Measurements from ENCODE around the gene AHI1.

The AHI1 gene

DNA sequence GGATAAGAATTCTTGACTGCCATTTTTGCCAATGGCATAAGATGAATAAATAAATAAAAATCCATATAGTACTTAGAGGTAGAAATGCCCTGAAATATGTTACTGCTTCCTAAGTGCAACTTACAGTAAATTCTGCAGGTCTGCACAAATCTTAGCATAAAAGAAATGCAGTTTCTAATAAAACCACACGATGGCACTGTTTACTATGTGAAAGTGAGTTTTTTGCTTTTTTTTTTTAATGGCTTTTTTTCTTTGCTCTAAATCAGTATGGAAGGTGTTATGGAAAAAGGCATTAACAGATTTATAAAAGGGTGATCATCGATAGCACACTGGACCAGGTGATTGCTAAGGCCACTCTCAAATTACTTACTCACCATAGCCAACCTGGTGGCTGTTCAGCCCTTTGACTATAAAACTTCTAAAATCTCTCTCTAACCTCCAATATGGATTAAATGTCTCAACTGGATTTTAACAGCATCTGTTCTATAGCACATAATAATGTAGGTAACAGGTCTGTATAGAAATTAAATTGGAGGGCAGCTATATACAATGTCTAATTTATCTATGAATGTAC lies 45.8 kb downstream of the AHI1 start:
- DNase-seq = peak in 1 of 2 donors; percentile 51

DNA sequence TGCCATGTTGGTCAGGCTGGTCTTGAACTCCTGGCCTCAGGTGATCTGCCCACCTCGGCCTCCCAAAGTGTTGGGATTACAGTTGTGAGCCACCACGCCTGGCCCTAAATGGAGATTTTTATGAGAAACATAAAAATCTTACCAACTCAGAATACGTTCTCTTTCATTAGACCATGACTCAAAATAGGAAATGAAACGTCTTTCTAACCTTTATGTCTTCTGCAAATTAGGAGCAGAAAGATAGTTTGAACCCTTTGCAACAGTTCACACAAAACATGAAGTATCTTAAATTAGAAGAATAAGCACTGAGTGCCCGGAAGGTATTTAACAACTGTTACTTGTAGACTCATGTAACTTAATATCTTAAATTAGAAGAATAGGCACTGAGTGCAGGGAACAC lies 48.3 kb downstream of the AHI1 start:
- DNase-seq = no peak

DNA sequence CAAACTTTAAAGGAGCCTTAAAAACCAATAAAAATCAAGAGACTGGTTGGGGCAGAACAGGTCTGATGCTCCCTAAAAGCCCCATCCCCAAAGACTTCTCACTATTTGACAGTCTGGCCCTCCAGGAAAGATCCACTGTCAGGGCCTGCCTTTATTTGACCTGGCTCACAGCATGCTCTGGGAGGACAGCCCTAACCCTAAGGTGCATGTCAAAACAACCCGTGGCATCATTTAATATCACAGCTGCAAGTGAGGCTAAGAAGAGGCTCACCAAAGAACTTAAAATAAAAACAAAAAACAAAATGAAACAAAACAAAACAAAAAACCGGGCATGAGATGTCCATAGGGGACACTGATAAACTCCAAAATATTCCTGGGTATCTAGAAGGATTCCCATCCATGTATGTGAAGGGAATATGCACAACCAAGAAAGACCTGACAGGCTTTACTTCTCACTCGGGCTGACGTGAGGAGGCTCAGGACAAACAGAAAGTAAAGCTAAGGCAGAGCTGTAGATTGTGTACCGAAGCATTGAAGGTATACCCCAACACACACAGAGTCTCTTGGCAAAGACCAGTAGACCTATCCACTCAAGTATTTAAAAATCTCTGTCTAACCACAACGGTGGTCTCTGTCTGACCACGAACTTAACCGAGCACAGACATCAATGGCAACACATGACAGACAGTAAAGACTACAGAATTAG lies 57.3 kb downstream of the AHI1 start:
- DNase-seq = peak in 1 of 2 donors; percentile 7

DNA sequence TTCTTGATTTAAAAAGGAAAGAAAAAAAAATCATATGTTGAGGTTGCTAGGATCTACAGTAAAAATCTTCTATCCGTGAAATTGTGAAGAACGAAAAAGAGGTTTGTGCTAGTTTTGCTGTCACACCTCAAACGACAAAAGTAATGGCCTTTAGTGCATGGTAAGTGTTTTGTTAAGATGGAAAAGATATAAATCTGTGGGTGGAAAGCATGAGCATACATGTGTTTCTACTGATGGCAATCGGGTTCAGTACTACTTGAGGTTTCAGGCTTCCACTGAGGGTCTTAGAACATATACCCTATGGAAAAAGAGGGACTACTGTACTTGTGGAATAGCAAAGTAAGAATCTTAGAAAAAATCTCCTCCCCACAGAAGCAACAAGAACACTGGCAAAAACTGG lies 58.0 kb downstream of the AHI1 start:
- DNase-seq = no peak

DNA sequence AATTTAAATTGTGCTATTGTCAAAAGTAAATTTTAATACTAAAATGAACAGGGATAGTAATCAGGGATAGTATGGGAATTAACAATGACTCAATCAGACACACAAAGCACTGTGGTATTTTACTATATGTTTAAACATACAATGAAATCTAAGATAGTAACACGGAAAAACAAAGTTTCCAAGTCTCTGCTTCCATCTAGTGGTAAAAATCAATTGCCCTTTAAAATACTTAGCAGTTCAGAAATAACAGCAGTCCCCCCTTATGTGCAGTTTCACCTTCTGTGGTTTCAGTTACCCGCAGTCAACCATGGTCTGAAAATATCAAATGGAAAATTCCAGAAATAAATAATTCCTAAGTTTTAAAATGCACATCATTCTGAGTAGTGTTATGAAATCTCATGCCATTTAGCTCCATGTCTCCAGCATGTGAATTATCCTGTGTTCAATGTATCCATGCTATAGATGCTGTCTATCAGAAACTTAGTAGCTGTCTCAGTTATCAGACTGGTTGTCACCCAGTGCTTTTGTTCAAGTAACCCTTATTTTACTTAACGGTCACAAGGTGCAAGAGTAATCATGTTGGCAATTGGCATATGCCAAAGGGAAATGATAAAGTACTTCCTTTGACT lies 58.5 kb downstream of the AHI1 start:
- DNase-seq = peak in 1 of 2 donors; percentile 32

DNA sequence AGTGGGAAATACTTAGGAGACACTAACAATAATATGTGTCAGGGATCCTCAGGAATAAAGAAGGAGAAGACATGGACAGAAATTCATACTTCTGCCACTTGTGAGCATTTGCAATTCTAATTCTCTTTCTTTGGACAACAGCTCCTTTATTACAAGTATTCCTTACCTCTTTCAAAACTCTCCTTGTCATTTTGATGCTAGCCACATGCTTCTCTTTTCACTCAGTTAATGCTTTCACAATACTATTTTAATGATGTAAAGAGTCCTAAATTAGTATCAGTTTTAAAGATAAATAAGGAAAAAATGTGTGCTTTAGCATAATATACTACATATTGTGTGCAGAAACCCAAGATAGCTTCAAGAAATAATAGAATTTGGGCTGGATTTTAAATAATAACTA lies 62.5 kb downstream of the AHI1 start:
- no peak for DNase-seq

DNA sequence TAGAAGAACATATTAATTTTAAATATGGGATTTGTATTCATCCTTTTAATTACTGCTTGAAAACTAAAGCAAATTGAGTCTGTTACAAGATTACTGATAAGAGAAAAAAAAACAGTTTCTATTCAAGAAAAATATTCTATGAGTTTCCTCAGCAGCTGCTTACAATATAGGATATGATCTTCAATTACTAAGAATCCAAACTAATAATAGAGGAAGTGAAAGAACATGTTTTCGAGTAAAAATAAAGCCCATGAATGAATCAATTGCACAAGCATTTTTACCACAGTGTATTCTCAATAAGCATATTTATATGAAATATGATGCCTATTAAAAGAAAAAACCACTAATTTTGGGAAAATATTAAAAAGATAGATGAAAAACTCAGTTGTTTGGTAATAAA lies 63.4 kb downstream of the AHI1 start:
- no peak for DNase-seq

DNA sequence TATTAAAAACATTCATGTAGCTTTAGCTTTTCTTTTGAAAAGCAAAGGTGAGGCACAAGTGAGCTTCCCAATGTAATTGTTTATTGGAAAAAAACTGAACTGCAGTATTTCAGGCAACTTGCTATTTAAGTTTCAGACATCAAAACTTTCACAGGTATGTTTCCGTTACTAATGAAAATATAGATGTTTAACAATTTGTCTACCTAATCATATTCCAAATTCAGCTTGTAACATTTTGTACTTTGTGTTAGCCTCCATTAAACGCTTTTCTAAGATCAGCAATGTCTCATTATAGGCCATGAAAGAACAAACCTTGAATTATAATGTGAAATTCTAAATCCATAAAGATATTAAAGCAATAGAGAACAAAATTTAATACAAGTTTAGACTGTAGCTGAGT lies 69.5 kb downstream of the AHI1 start:
- DNase-seq = no peak

DNA sequence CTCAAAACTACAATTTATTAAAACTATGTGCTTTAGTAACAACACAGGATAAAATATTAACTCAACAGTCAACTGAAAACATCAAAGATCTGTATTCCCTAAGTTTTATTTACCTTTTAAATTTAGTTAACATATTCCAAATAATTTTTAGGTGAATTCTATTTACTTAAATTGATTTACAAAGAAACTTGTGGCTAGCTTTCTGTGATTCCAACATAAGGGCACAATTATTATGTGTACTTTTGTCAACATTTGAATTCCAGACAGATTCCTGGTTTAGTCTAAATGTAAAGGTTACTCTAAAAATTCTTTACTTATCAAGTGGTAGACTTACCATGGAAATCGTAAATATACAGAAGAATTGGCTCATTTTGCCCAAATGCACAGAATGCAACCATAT lies 70.7 kb downstream of the AHI1 start:
- DNase-seq = no peak

DNA sequence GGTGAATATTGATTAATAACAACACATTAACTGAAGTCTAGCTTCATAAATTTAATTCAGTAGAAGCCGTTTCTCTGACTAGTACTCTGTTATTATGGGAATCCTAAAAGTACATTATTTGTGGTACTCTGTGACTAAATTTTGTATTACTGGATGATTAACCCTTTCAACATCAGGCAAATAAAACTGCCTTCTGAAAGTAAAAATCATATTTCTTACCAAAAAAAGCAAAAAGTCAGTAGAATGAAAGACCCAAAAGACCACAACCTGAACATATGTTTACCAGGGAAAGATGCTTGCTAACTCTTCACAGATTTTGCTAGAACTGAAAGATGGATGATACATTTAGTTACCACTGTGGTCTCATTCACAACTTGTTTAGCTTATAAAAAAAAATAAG lies 73.2 kb downstream of the AHI1 start:
- no peak for DNase-seq

DNA sequence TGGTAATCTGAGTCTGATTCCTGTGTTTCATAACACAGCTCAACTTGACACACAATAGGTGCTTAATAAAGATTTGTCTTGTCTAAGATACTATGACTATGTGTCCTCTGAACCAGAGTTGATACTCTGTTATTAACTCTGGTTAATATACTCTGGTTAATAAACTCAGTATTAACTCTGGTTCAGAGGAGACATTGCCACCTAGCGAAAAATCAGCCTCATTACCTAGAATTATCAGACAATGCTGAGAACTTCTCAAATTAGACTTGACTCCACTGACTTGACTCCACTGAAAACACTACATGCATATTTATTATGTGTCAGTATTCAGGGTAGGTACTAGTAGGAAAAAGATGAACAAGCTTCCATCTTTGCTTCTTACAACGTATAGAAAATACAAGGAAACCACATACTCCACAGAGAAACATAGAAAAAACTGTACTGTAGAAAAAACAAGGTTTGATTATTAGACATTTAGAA lies 73.9 kb downstream of the AHI1 start:
- peak in 1 of 2 donors; percentile 46 for DNase-seq

DNA sequence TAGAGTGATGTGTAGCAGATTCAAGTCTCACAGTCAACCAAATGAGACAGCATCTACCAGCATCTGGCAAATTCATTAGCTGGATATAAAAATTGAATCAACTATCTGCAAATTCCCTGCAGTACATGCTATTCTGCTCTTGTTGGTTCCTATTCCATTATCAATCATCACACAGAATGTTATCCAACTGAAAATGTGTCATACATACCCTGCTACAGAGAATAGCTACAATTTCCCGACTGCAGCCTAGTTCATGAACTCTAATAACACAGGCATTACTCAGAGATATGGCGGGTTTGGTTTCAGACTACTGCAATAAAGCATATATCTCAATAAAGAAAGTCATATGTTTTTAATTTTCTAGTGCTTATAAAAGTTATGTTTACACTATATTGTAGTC lies 78.4 kb downstream of the AHI1 start:
- DNase-seq = no peak

DNA sequence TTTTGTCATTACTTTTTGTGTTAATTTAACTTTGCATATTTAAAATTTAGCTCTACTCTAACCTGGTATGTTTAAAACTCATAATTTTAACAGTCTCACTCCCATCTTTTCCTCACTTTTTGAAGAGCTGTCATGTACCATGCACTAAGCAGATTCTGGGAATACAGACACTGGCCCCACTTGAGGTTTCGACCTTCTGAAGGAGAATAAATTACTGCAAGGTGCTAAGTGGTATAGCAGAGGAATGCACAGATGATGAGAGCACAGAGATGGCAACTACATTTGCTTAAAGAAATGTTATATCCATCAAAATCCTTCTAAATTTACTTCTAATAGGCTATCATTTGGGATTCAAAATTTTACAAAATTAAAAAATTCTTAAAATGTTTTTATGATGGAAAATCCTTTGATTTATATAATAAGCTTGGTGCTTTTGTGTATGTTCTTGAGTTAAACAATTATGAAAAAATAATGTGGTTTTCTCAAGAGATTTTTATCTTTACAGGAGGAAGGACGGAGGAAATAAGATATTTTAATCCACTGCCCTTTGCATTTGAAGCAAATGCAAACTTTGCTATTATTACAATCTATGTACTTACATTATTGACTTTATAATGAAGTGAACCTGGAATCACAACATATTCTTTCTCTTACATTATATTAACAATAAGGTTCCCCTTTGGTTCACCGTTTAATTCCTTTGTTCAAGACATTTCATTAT lies 79.3 kb downstream of the AHI1 start:
- no peak for DNase-seq

DNA sequence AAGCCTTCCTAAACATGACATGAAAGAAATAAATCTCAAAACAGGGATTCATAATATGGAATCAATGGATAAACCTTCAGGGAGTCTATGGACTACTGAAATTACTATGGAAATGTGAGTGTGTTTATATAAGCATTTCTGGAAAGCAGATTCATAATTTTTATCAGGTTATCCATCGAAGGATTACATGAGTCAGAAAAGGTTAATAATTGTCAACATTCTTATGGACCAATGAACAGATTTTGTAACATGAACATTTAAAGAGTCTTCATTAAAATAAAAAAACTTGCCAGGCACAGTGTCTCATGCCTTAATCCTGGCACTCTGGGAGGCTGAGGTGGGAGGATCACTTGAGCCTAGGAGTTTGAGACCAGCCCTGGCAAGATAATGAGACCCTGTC lies 84.8 kb downstream of the AHI1 start:
- no peak for DNase-seq

DNA sequence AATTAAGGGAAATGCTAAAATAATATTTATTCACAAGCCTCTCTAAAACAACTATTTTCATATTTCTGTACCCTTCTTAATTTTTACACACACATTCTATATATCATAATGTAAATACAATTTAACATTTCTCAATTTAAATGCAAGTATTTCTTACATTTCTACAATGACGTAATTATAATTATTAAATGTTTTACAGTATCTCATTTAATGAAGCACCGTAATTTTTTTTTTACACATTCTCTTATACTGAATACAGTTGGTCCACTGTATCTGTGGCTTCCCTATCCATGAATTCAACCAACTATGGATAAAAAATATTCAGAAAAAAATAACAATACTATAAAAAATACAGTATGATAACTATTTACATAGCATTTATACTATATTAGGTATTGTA lies 85.7 kb downstream of the AHI1 start:
- DNase-seq = no peak

DNA sequence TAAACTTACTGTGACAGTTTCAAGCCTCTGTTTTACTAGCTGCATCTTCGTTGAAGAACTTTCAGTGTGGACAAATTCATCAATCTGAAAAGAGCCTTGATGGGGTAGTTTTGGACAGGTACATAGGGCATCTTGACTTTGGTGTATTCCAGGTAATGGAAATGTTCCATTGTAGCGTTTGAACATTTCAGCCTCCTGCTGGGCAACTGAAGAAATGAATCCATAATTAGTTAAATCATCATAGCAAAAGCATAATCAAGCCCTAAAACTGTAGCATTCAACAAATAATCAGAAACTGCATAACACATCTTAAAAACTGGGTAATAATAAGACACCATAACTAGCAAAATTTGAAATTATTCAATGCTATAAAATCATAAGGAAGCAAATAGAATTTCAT lies 86.2 kb downstream of the AHI1 start:
- no peak for DNase-seq

DNA sequence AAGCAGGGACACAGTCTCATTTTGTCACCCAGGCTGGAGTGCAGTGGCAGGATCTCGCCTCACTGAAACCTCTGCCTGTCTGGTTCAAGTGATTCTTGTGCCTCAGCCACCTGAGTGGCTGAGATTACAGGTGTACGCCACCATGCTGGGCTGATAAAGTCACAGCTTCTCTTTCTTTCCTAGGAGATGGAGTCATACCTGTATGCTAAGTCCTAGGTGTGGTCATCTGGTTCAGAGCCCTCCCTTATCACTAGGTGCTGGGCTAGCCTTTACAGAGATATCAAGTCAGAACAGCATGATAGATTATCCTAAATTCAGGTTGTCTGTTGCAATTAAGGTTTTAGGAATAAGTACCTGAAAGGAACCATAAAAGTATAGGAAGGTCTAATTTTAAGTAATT lies 86.7 kb downstream of the AHI1 start:
- DNase-seq = no peak

DNA sequence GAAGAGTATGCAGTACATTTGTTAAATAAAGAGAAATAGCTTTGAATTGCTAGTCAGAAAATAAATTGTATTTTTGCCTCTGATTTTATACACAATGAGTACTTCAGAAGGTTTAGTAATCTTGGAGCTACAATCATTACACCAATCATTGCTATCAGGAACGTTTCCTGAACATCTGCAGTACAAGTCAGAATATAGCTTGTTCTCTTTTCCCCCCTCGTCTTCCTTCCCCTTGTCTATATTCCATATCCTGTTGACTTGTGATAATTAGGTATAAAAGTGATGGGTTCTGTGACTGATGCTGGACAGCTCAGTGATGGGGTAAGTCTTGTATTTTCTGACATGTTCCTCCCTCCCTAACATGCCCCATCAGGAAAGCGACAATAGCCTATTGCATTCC lies 94.0 kb downstream of the AHI1 start:
- no peak for DNase-seq

DNA sequence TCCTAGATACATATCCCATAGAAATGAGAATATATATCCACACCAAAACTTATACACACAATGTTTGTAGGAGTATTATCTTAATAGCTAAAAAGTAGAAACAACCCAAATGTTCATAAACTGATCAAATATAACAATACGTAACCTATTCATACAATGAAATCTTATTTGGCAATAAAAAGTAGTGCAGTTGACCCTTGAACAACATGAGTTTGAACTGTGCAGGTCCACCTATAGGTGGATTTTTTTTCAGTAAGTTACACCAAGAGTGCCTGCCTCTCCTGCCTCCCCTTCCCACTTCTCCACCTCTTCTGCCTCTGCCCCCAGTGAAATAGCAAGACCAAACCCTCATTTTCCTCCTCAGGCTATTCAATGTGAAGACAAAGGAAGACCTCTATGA lies 95.2 kb downstream of the AHI1 start:
- no peak for DNase-seq

DNA sequence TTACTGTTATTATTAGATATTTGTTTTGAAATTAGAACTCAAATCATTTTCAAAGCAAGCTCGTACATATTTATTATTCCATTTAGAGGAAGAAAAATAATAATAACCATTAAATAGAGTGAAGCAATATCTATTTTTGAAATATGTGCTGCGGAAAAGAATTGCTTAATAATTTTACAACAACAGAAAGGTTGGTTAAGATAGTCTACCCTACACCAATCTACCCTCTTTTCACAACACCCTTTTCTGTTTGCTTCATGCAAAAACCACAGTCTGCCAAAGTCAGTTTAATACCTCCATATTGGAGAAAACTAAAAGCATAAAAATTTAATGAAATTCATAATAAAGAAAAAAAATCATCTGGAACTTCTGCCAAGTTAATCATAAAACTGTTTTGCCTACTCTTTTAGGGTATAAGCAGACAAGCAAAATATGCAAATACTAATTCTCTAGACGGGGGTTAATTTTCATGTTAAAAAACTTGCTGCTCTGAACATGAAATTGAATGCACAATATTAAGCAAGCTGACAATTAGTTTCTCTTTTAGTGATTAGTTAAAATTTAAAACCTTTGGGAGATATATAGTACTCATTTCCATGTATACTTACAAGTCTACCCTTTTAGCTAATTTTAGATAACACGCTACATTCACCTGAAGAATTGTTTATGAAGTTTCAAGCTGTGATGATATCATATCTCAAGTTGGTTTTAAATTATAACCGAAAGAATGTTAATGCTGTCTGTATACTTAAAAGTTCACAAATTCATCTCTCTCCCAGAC lies 100.2 kb downstream of the AHI1 start:
- DNase-seq = no peak

DNA sequence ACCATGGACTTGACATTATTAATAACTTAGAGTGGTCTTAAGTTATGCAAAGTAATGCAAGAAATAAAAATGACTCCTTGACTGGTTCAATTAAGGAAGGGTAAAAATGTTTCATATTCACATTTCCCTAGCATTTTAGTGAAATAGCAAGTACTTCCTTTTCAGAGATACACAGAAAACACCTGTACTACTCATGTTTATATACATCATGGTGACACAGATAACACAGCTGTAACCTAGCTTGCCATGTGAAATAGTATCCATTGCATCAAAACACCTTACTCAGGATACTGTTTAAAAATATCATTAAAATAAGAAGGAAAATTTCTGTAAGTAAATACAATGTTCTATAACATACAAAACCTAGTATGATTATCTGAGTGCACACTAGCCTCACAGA lies 102.4 kb downstream of the AHI1 start:
- no peak for DNase-seq

DNA sequence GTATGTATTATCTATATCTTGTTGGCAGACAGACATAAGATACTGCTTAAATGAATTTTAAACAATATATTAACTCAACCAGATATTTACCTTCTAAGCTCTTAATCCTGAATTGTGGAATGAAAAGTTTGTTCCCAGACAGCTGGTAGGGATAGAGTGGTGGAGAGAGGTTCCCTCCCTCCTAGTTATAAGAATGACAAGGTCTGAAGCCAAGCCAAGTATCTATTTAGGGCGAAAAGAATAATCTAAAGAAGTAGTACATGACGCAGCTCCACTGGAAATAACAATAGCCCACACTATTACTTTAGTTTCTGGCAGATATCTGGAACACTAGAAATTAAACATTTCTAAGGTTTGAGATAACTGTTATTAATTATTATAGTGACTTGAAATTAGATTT lies 104.3 kb downstream of the AHI1 start:
- no peak for DNase-seq

DNA sequence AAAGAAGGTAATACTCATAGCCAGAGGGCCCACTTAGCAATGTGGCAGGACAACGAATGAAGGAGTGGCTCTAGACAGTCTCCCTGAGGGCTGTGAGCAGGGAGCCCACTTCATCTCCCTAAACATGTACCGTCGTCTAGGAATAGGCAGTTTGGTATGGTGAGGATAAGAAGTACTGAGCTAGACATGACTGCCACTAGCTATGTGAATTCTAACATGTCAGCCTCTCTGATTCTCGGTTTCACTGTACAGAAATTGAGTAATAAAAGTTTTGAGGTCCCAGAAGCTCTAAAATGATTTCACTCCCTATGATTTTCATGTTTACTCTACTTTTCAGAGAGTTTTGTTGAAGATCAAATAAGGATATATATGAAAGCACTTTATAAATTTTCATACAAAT lies 107.1 kb downstream of the AHI1 start:
- DNase-seq = no peak
